Activated CD4-positive, alpha-beta T cell treated with anti-CD3 and anti-CD28 coated beads for 4 hours (primary cell): Measurements from ENCODE around the gene SMAD3.

Experiments used
- DNase-seq, 2 donors: peaks; one replicate each; pipeline ENCODE4 v3.0.0-alpha.2; 2020

SMAD3 gene

GRCh38 chr15:67202991-67203390 is 137.6 kb downstream of the SMAD3 start:
- DNase-seq, result no peak

GRCh38 chr15:67207555-67208207 is 142.3 kb downstream of the SMAD3 start:
- DNase-seq, result no peak

- no peak for DNase-seq
These were observed 143.0 kb downstream of the SMAD3 start for GRCh38 chr15:67208396-67208795.

GRCh38 chr15:67210555-67211168 is 145.3 kb downstream of the SMAD3 start:
- DNase-seq, result no peak

- no peak for DNase-seq
These were observed 147.4 kb downstream of the SMAD3 start for GRCh38 chr15:67212684-67213367.

- DNase-seq, result no peak
These were observed 149.7 kb downstream of the SMAD3 start for GRCh38 chr15:67215102-67215501.

- no peak for DNase-seq
These were observed 151.5 kb downstream of the SMAD3 start for GRCh38 chr15:67216859-67217258.

GRCh38 chr15:67218428-67218827 is 153.0 kb downstream of the SMAD3 start:
- DNase-seq, result no peak

GRCh38 chr15:67219288-67219687 is 153.9 kb downstream of the SMAD3 start:
- no peak for DNase-seq

- no peak for DNase-seq
These were observed 159.5 kb downstream of the SMAD3 start for GRCh38 chr15:67224889-67225288.

- no peak for DNase-seq
These were observed 159.9 kb downstream of the SMAD3 start for GRCh38 chr15:67225336-67225735.

- DNase-seq, result no peak
These were observed 162.0 kb downstream of the SMAD3 start for GRCh38 chr15:67227431-67227830.

- no peak for DNase-seq
These were observed 162.4 kb downstream of the SMAD3 start for GRCh38 chr15:67227846-67228245.

- no peak for DNase-seq
These were observed 162.9 kb downstream of the SMAD3 start for GRCh38 chr15:67228286-67228685.

- no peak for DNase-seq
These were observed 165.1 kb downstream of the SMAD3 start for GRCh38 chr15:67230504-67230903.

GRCh38 chr15:67232591-67232990 is 167.2 kb downstream of the SMAD3 start:
- DNase-seq, result no peak

GRCh38 chr15:67240235-67241131 is 175.1 kb downstream of the SMAD3 start:
- peak; percentile 27 to 32 for DNase-seq

- no peak for DNase-seq
These were observed 175.9 kb downstream of the SMAD3 start for GRCh38 chr15:67241132-67241855.

GRCh38 chr15:67242708-67243111 is 177.3 kb downstream of the SMAD3 start:
- DNase-seq, result no peak
